NCI-H1092 (cell line): ENCODE measurements around the gene TUBB2A.
A peak's percentile ranks its signal among the peaks of the same experiment; 100 is the strongest.
"Not testable (repeated sequence)": the region's sequence is repeated elsewhere in the genome, so short reads cannot be mapped to it uniquely, and the experiment has no call there.

Source experiments
- DNase-seq: peaks from one replicate; lab custom pipeline; 2025; lab: John Stamatoyannopoulos, UW

The TUBB2A gene

DNA sequence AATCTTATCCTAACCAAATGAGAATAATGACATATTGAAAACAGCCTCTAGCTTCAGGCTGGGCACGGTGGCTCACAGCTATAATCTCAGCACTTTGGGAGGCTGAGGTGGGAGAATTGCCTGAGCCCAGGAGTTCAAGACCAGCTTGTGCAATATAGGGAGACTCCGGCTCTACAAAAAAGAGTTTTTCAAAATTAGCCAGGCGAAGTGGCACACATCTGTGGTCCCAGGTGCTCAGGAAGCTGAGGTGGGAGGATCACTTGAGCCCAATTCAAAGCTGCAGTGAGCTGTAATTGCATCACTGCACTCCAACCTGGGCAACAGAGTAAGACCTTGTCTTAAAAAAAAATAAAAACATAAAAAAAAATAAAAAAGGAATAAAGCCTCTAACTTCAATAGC, 4.7 kb downstream of the TUBB2A start:
- no peak for DNase-seq

DNA sequence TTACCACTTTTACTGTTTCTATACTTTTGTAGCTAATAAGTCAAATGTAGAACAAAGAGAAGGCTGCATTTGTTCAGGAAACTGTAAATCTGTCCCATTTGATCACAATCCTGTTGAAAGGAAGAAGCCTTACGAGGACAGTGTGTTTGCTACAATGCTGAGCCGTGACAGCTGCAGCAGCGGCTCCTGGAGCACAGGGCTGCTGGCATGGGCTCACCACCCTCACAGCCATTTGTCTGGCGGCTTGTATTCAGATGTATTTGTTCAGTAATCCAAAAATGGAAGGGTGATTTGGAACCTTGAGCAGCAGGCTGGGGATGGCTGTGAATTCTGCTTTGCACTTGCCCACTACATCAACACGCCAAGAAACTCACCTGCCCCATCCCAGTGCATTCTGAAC, 5.7 kb downstream of the TUBB2A start:
- DNase-seq: peak; percentile 38

DNA sequence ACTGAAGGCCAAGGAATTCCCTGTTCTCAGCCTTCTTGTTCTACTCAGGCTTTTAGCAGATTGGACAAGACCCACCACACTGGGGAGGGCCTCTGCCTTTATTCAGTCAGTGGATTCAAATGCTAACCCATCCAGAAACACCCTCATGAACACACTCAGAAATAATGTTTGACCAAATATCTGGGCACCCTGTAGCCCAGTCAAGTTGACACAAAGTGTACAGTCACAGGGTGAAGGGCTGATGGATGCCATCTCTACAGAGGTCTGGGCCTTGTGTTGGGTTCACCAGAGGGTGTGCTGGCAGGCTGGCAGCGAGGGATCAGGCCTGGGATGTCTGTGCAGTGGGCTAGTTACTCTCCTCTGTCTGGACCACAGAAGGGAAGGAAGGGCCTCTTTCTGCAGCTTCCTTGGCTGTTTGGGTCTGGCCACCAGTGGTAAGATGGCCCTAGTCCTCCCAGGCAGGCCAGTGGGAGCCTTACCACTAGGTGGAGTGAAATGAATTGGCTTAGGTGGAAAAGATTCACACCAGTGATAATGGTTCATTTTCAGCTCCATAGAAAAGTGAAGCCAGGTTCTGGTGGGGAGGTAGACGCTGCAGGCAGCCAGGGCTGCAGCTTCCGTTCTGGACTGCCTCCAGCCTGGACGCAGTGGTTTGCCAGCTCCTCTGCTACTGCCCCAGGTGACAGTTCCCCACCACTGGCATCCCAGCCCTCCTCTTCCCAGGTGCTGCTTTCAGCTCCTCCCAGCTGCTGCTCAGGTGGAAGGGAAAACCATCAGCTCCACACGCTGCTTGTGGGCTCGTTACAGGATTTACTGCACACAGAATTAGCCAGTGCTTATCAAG, 9.2 kb downstream of the TUBB2A start:
- DNase-seq: no peak

DNA sequence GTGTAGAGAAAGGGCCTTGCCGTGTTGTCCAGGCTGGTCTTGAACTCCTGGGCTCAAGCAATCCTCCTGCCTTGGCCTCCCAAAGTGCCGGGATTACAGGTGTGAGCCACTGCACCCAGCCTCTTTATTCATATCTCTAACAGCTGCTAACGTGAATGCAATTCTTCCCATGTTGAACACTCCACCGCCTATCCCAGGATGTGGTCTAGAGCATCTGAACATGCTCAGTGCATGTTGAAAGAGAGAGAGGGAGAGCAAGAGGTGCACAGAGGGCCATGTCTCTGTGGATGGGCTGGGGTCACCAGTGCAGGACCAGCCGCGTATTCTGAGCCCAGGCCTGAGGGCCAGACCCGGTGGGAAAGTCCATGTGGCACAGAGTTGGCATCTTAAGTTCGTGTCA, 12.8 kb downstream of the TUBB2A start:
- DNase-seq: no peak

DNA sequence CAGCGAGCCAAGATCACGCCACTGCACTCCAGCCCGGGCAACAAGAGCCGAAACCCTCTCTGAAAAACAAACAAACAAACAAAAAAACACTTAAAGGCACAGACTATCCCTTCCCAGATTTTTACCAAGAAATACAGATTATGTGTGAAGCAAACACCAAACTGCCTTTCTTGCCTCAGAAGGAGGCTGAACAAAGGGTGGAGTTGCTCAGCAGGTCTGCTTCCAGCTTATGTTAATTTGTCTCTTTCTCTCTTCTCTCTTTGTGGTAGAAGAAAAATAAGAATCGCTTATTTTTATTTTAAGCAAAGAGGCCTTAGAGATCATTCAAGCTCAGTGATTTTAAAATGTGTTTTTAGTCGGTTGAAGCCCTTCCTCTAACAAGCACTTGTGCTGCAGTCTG, 14.2 kb downstream of the TUBB2A start:
- DNase-seq: no peak

DNA sequence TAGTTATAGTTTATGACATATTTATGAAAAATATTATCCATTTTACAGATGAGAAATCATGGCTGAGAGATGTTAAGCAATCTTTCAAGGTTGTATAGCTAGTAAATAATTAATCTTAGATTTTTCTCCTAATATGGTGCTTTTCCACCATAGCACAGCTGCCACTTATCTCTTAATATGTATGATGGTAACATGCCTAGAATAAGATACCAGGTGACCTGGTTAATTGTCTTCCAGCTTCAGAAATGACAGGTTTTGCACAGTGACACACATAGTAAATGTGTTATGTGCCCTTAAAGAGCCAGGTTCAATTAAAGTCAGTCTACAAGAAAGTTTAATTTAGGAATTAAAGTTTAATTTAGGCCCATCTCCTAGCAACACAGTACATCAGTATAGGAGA, 14.8 kb downstream of the TUBB2A start:
- no peak for DNase-seq

DNA sequence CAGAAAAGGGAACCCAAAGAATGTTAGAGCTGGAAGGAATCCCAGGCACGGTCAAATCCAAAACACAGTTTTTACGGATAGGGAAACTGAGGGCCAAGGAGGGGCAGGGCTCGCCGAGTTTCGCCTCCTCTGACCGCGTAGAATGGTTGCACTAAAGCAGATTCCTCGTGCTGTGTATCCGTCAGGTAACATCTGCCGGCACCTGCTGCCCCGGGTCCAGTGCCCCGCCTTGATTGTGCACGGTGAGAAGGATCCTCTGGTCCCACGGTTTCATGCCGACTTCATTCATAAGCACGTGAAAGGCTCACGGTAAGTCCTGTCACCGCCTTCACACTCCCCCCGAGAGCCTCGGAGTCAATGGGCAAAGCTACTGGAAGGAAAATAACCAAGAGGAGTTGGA, 17.1 kb downstream of the TUBB2A start:
- DNase-seq: no peak

DNA sequence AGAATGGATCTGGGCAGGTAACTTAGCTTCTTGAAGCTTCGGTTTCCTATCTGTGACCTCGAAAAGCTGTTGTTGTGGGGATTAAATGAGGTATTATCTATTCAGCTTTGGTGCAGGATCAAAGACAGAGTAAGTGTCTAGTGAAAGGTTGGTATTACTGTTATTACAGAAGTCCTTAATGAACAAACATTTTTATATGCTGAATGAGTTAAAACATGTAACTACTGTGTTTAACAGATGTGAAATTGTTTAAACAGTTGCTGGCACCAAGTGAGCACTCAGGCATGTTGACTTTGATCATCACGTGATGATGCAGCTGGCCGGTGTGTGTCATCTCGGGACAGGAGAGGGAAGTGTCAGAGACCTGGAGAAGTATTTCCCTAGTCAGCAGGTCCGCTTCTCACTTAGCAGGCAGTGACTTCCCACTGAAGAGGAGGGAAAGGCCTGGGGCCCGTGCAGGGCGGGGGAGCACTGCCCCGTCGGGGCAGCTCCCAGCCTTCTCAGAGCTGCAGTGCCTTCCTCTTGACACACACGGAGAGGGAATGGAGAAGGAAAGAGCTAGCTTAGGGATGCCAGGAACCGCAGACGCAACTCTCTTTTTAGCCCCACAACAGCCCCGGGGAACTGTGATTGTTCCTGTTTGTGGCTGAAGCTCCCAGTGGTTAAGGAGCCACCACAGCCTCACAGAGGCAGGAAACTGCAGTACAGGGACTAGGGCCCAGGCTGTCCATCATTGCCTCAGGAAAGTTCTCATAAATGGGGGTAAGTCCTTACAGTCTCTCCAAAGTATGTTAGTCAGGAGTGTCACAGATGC, 18.0 kb downstream of the TUBB2A start:
- no peak for DNase-seq

DNA sequence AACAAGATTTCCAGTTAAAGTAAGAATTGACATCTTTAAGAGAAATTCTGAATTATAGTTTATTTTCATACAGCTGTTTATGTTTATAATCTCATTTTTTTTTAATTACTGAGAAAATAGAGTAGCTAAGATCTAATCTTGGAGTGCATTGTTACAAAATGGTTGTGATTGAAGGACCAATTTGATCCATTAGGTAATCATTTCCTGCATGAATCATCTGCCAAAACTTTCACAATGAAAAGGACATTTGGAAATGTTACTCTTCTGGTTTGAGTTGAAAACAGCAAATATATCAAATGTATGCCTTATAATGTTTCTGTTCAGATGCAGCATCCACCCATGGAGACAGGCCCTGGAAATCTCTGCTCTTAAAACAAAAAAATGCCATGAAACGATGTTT, 19.0 kb downstream of the TUBB2A start:
- no peak for DNase-seq

DNA sequence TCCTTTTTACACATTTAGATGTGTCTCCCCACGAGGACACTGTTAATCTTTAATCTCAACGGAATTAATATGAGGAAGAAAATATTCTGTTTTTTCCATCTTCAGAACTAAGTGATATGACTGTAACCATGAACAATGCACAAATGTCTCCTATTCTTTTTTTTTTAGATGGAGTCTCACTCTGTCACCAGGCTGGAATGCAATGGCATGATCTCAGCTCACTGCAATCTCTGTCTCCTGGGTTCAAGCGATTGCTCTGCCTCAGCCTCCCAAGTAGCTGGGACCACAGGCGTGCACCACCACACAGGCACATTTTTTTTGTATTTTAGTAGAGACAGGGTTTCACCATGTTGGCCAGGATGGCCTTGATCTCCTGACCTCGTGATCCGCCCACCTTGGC, 19.5 kb downstream of the TUBB2A start:
- not testable (repeated sequence) for DNase-seq

DNA sequence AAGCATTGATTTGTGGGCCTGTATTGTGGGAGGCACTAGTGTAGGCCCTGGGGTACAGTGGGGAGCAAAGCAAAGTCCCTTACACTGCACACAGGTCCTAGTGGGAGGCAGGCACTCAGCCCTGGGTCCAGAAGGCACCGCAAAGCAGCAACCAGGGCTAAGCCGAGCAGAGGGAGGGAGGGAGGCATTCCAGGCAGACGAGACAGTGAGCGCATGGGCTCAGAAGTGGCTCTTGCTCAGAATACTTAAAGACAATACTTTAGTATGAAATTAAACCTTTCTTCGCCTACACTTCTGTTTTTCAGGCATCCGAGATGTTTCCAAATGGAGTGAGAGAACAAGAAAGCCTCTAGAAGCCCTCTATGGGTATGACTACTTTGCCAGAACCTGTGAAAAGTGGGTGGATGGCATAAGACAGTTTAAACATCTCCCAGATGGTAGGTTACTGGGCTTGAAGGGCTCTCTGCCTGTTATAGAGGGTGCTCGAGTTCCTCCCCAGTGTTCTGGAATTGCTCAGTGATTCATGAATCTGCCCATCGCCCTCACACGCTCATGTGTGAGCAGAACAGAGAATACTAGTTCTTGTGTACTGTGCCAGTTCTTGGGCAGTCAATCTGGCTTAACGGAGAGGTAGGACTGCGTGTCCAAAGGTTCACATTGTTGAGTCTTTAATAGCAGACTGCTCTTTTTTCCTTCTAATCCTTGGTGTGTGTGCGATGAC, 20.1 kb downstream of the TUBB2A start:
- DNase-seq: no peak

DNA sequence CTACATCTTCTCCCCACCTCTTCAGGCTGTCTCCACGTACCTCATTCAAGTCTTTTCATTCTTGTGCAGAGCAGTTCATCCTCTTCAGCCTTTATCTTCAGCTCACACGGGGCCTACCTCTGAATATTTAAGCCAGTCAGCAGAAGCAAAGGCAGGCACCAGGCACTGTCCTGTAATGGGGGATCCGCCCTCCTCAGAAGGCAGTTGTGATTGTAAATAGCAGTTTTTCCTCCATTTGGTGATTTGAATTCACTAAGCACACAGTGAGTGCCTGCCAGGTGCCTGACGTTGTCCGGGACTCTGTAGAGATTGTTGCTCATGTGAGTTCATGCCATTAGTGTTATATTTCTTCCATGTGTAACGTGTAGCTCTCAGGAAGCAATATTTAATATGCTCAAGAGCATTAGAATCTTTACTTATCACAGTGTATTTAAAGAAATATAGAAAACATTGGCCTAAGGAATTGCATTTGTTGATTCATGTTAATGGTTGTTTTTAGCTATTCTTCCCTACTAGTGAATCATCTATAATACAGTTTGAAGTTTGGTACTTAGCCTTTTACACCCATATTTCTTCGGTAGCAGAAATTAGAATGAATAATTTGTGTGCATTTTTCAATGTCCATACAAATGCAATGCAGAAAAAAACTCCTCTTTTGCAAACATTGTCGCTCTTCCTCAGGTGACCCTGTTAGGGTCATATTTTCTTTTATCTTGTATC, 20.9 kb downstream of the TUBB2A start:
- no peak for DNase-seq

DNA sequence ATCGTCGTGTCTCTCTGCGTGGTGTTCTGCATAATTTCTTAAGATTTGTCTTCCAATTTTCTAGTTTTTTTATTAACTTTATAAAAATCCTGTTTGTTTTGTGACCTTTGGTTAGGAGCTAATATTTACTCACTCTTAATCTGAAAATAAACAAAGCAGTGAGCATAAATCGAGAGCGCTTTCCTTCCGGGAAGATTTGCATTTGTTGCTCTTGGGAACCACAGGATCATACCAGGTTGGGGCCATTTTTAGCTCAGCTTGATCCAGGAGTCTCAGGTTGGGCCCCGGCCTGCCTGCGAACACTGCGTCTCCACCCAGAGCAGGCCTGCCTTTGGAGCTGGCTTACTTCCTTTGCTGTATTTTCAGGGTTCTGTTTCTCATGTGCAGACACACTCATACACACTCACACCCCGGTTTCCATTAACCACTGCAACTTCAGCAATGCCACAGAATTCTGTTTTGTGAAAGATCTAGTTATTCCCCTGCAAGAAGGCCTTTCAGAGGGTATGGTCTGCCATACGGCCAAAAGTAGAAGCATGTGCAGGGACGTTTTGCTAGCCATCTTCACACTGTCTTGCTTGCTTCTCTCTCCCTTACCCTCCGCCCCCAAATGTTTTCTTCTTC, 21.6 kb downstream of the TUBB2A start:
- DNase-seq: no peak

DNA sequence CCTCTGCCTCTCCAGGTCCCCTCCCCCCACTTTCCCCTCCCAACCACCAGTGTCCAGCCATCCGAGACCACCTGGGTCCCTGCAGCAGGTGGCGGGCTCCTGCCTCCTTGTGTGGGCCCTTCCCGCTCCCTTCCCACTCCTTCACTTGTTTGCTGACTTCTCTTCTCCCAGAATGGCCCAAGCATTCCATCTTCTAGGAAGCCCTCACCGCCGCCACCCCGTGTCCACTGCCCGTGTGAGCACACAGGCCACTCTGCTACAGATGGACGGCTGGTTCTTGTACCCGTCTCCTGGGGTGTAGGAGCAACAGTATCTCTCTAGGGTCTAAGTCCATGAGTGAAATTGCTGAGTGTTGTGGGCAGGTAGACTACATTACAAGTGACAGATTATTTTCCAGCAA, 23.8 kb downstream of the TUBB2A start:
- no peak for DNase-seq

DNA sequence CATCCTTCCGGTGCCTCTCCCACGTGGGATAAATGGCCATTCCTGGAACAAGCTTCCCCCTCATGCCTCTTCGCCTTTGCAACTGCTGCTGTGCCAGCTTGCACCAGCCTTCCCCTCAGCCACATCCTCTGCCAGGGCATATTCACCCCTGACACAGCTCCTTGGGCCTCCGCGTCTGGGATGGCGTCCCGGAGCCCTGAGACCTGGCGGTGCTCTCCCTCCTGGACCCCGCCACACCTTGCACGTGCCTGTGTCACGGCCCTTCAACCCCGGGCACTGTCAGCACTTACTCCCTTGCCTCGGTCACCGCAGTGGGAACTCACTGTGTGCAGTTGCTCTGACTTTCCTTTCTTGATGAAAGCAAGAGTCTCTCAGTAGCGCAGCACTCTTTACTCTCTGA, 25.6 kb downstream of the TUBB2A start:
- no peak for DNase-seq

DNA sequence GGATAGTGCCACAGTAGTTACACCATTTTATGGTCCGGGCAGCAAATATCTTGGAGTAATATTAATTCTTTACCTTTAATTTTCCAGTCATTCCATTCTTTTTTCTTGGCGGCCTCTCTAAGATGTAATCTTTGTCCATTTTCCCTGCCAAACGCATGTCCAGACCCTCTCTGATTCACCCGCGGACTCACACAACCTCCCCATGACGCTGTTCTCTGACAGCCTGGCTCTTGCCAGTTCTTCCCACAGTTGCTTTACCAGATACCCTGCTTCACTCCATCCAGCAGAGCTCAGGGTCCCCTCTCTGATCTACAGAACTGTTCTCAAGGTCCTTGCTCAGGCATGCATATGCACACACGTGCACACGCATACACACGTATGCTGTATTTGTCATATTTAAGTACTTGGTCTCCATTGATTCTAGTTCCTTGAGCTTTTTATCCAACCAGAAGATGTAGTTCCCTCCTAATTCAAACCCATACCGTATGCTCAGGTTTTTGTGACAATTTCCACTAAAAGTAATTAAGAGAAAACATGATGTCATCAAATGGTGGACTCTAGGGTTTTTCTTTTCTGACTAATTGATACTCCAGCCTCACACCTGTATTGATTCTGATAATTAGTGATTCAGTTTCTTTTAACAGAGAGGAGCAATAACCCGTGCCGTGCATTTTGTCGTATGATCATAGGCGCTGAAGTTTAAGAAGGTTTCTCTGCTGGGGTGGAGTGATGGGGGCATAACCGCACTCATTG, 28.8 kb downstream of the TUBB2A start:
- DNase-seq: no peak

DNA sequence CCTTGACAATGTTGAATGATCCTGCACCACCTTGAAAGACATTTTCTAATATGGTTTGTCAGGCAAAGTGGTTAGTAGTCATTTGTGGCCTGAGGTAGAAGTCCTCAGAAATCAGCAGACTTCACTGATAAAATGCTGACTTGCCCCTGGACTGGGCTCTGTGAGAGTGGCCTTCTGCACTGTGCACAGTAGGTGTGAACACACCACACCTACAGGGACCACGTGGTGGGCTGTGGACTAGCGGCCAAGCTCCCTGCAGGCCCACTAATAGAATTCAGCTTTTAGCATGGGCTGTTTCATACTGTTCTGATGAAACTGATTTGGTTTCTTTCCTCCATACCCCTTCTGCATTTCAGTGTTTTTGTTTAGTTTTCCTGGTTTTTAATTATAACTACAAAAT, 31.5 kb downstream of the TUBB2A start:
- no peak for DNase-seq

DNA sequence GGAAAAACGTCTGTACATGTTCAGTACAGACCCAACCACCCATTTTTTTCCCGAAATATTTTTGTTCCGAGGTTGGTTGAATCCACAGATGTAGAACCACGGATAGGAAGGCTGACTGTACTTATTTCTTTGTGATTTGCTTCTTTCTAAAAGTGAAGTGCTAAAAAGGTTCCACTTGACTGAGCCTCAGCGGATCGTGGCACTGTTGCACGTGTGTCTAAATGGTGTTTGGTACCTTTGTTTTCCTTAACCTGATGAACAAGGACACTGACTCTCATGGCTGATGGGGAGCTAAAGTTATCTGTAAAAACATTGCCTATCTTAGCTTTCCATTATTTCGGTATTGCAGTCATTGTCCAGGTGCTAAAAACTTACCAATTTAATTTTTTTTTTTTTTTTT, 32.7 kb downstream of the TUBB2A start:
- no peak for DNase-seq

DNA sequence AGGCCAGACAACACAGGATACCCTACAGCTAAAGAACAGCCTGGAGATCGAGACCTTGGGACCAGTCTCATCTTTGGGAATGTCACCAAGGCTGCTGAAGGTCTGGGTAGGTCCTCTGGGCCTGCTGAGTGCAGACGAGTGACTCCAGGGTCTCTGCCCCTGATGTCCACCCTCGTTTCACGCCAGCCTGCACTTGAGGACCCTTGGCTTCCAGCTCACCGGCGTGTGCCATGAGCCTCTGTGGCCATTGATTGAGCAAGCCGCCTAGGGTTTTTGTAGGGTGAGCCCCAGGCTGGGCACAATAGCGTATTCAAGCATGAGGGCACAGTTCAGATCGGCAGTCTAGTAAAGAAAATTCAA, 34.5 kb downstream of the TUBB2A start:
- DNase-seq: no peak

DNA sequence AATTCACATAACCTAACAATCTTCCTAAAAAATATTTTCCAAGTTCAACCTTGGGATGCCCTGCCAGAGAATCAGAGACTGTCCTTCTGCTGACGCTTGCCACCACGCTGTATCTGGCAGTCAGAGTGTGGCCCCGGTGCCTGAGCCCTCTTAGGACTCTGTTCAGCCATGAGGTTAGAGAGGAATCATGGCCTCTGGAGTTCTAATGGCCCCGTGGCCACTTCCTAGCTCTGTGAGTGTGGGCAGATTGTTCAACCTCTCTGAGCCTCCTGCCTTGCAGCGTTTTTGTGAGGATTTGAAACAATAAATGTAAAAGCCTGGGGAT, 36.6 kb downstream of the TUBB2A start:
- no peak for DNase-seq

DNA sequence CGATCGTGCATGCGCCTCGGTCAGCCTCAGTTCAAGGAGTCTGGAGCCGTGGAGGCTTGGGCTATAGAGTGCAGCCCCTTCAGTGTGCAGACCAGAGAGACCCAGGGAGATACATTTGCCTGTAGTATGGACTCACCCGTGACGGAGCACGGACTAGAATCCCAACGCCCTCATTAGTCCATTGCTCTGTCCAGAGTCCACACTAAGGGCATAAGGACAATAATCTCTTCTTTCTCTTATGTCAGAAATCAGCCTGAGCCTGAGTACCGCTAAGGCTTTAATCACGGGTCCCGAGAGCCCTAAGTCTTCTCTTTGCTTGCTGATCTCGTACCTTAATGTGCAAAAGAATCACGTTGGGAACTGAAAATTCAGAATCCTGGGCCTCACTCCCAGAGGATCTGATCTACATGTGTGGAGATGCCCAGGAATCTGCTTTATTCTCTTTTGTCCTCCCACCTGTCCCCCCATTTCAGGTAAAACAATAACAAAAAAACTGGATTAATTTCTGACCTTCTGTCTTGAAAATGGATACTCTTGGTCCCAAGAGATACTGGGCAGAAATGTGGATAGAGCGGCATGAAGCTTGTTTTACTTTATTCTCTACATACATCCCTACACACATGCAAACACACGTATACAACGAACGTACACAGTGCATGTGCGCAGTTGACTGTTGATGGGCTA, 38.2 kb downstream of the TUBB2A start:
- DNase-seq: no peak
